ENCODE measurements around the gene ATXN7L1.
"Not testable (repeated sequence)": the region's sequence is repeated elsewhere in the genome, so short reads cannot be mapped to it uniquely, and the experiment has no call there.

The ATXN7L1 gene

GRCh38 chr7:105744258-105744657 lies 132.1 kb downstream of the ATXN7L1 start:
- DNase-seq (ENCODE audit: low read depth, low spot score) = no peak

- DNase-seq (ENCODE audit: low read depth, low spot score) = no peak
These were observed 132.9 kb downstream of the ATXN7L1 start for GRCh38 chr7:105743351-105744090.

GRCh38 chr7:105742787-105743186 lies 133.6 kb downstream of the ATXN7L1 start:
- DNase-seq (ENCODE audit: low read depth, low spot score) = no peak

GRCh38 chr7:105741982-105742381 lies 134.4 kb downstream of the ATXN7L1 start:
- no peak for DNase-seq (ENCODE audit: low read depth, low spot score)

GRCh38 chr7:105738133-105738532 lies 138.3 kb downstream of the ATXN7L1 start:
- DNase-seq (ENCODE audit: low read depth, low spot score) = no peak

- no peak for DNase-seq (ENCODE audit: low read depth, low spot score)
These were observed 142.2 kb downstream of the ATXN7L1 start for GRCh38 chr7:105734233-105734632.

- no peak for DNase-seq (ENCODE audit: low read depth, low spot score)
These were observed 145.4 kb downstream of the ATXN7L1 start for GRCh38 chr7:105731042-105731441.

- no peak for DNase-seq (ENCODE audit: low read depth, low spot score)
These were observed 148.4 kb downstream of the ATXN7L1 start for GRCh38 chr7:105728028-105728427.

- no peak for DNase-seq (ENCODE audit: low read depth, low spot score)
These were observed 151.7 kb downstream of the ATXN7L1 start for GRCh38 chr7:105724688-105725087.

- no peak for DNase-seq (ENCODE audit: low read depth, low spot score)
These were observed 152.8 kb downstream of the ATXN7L1 start for GRCh38 chr7:105723572-105723971.

- DNase-seq (ENCODE audit: low read depth, low spot score) = no peak
These were observed 154.8 kb downstream of the ATXN7L1 start for GRCh38 chr7:105721571-105722104.

GRCh38 chr7:105719919-105720318 lies 156.5 kb downstream of the ATXN7L1 start:
- DNase-seq (ENCODE audit: low read depth, low spot score) = no peak

GRCh38 chr7:105719395-105719794 lies 157.0 kb downstream of the ATXN7L1 start:
- no peak for DNase-seq (ENCODE audit: low read depth, low spot score)

- no peak for DNase-seq (ENCODE audit: low read depth, low spot score)
These were observed 157.9 kb downstream of the ATXN7L1 start for GRCh38 chr7:105718511-105718925.

- no peak for DNase-seq (ENCODE audit: low read depth, low spot score)
These were observed 160.9 kb downstream of the ATXN7L1 start for GRCh38 chr7:105715528-105715927.

- no peak for DNase-seq (ENCODE audit: low read depth, low spot score)
These were observed 162.6 kb downstream of the ATXN7L1 start for GRCh38 chr7:105713488-105714465.

GRCh38 chr7:105712877-105713276 lies 163.5 kb downstream of the ATXN7L1 start:
- no peak for DNase-seq (ENCODE audit: low read depth, low spot score)

- no peak for DNase-seq (ENCODE audit: low read depth, low spot score)
These were observed 164.5 kb downstream of the ATXN7L1 start for GRCh38 chr7:105711726-105712402.

- not testable (repeated sequence) for DNase-seq (ENCODE audit: low read depth, low spot score)
These were observed 165.7 kb downstream of the ATXN7L1 start for GRCh38 chr7:105710720-105711119.

GRCh38 chr7:105708763-105709080 lies 167.7 kb downstream of the ATXN7L1 start:
- no peak for DNase-seq (ENCODE audit: low read depth, low spot score)

GRCh38 chr7:105707967-105708762 lies 168.2 kb downstream of the ATXN7L1 start:
- no peak for DNase-seq (ENCODE audit: low read depth, low spot score)

Data from smooth muscle cell of the brain vasculature (primary cell).